Naive thymus-derived CD8-positive, alpha-beta T cell (primary cell): Measurements from ENCODE around the gene RALGPS1. TPM values are rescaled to one million over a fixed set of nuclear protein-coding genes. Genes with fewer than 3 reads are reported as not detected.

Source experiments
- ATAC-seq, 2 donors: fragments of 150-1000 bp; cut with Tn5 transposase in 1 of 2; sonication (Bioruptor Pico), chemical (Tn5 transposase) in 1 of 2; 1 replicate in 1 of 2; 2 replicates in 1 of 2; pipeline ENCODE4 v1.10.0; 2021; ENCODE audit warnings: mild to moderate bottlenecking in 2 of 2, moderate library complexity in 2 of 2
- POLR2A ChIA-PET: fragments of 350-600 bp; sonication (Branson Sonifier 250); formaldehyde crosslinking; loops from one replicate; lab custom pipeline; 2021; ENCODE audit warnings: antibody characterized with exemption; lab: Charles Lee
- DNase-seq, 10 donors: peaks; one replicate each; pipeline versions ENCODE4 v3.0.0 to v3.0.0-alpha.2; 2020 to 2022
- H3K27ac Mint-ChIP-seq, 10 donors: one replicate each; pipeline ENCODE4 v1.8.0; 2020 to 2022; ENCODE audit warnings: mild to moderate bottlenecking in 10 of 10, mixed read lengths in 10 of 10, moderate library complexity in 4 of 10, inconsistent platforms in 1 of 10
- H3K27me3 Mint-ChIP-seq, 5 donors: one replicate each; pipeline ENCODE4 v1.8.0; 2021 to 2022; ENCODE audit warnings: mixed read lengths in 5 of 5
- H3K36me3 Mint-ChIP-seq, 3 donors: one replicate each; pipeline ENCODE4 v1.8.0; 2020 to 2022; ENCODE audit warnings: mixed read lengths in 3 of 3, mild to moderate bottlenecking in 2 of 3, inconsistent platforms in 1 of 3
- H3K4me1 Mint-ChIP-seq, 4 donors: one replicate each; pipeline ENCODE4 v1.8.0; 2021 to 2022; ENCODE audit warnings: mixed read lengths in 4 of 4
- H3K4me3 Mint-ChIP-seq, 10 donors: one replicate each; pipeline ENCODE4 v1.8.0; 2020 to 2022; ENCODE audit warnings: mild to moderate bottlenecking in 10 of 10, mixed read lengths in 10 of 10, moderate library complexity in 6 of 10, inconsistent platforms in 1 of 10
- H3K9me3 Mint-ChIP-seq, 9 donors: one replicate each; pipeline ENCODE4 v1.8.0; 2020 to 2022; ENCODE audit warnings: mixed read lengths in 9 of 9, mild to moderate bottlenecking in 3 of 9, inconsistent platforms in 1 of 9, moderate library complexity in 1 of 9
- polyA plus RNA-seq, 3 donors: library from polyadenylated mRNA; unstranded; fragments of 300-500 nt; fragmentation: Illumina TruSeq; gene quantifications; one replicate each; pipeline ENCODE4 v1.2.3, GENCODE V29; 2021
- total RNA-seq, 8 experiments: library from RNA in 2 of 8; stranded (reverse) in 2 of 8; gene quantifications; one replicate each; pipeline ENCODE4 v1.2.3 and lab custom pipeline; 2021 to 2026

RALGPS1 gene
- total and polyA plus RNA-seq, 5 experiments from 2014 or later = 0.83 to 6.4 (median 1.8) TPM

GRCh38 chr9:127092041-127092608 is 177.5 kb downstream of the RALGPS1 start:
- POLR2A ChIA-PET = no interaction called here
- peaks cover 0 to 2% (median 0%) of the 10 kb centered on the region in 4 donors for H3K4me1 Mint-ChIP-seq
- no peak overlapping the region for H3K4me3 Mint-ChIP-seq
- ATAC-seq (no peak), DNase-seq (no peak)
- H3K9me3 Mint-ChIP-seq = no peaks in the 10 kb centered on the region
- H3K36me3 Mint-ChIP-seq = peaks cover 0 to 11% (median 6%) of the 10 kb centered on the region in 3 donors
- H3K27ac Mint-ChIP-seq = peak overlapping the region in 1 of 10 donors; percentile 32
- H3K27me3 Mint-ChIP-seq = peaks cover 0 to 18% (median 5%) of the 10 kb centered on the region in 5 donors

- no peak for ATAC-seq
- Mint-ChIP-seq H3K27ac (peak overlapping the region in 1 of 10 donors; percentile 74), H3K36me3 (peaks cover 0 to 10% (median 5%) of the 10 kb centered on the region in 3 donors), H3K4me3 (no peak overlapping the region), H3K27me3 (peaks cover 0 to 5% (median 3%) of the 10 kb centered on the region in 5 donors), H3K9me3 (no peaks in the 10 kb centered on the region), H3K4me1 (peaks cover 0 to 2% (median 0%) of the 10 kb centered on the region in 4 donors)
- no peak for DNase-seq
- POLR2A ChIA-PET = no interaction called here
Measured at GRCh38 chr9:127093319-127094020, 178.9 kb downstream of the RALGPS1 start.

- H3K27ac Mint-ChIP-seq = no peak overlapping the region
- no peak for DNase-seq
- peaks cover 0 to 2% (median 0%) of the 10 kb centered on the region in 4 donors for H3K4me1 Mint-ChIP-seq
- peaks cover 0 to 8% (median 3%) of the 10 kb centered on the region in 3 donors for H3K36me3 Mint-ChIP-seq
- H3K9me3 Mint-ChIP-seq = no peaks in the 10 kb centered on the region
- no peak for ATAC-seq
- no peak overlapping the region for H3K4me3 Mint-ChIP-seq
- peaks cover 0 to 3% (median 0%) of the 10 kb centered on the region in 5 donors for H3K27me3 Mint-ChIP-seq
- POLR2A ChIA-PET = no interaction called here
Measured at GRCh38 chr9:127095411-127095810, 180.8 kb downstream of the RALGPS1 start.

- ATAC-seq (no peak), DNase-seq (no peak)
- Mint-ChIP-seq H3K4me3 (no peak overlapping the region), H3K36me3 (peaks cover 0 to 4% (median 3%) of the 10 kb centered on the region in 3 donors), H3K9me3 (no peaks in the 10 kb centered on the region), H3K27ac (no peak overlapping the region), H3K27me3 (no peaks in the 10 kb centered on the region), H3K4me1 (peaks cover 0 to 2% (median 0%) of the 10 kb centered on the region in 4 donors)
- POLR2A ChIA-PET = no interaction called here
Measured at GRCh38 chr9:127096208-127096607, 181.6 kb downstream of the RALGPS1 start.

- H3K9me3 Mint-ChIP-seq = no peaks in the 10 kb centered on the region
- no peak overlapping the region for H3K4me3 Mint-ChIP-seq
- ATAC-seq = no peak
- DNase-seq = no peak
- H3K27ac Mint-ChIP-seq = no peak overlapping the region
- H3K36me3 Mint-ChIP-seq = no peaks in the 10 kb centered on the region
- no peaks in the 10 kb centered on the region for H3K27me3 Mint-ChIP-seq
- POLR2A ChIA-PET = no interaction called here
- H3K4me1 Mint-ChIP-seq = peaks cover 0 to 2% (median 0%) of the 10 kb centered on the region in 4 donors
Measured at GRCh38 chr9:127097683-127098082, 183.1 kb downstream of the RALGPS1 start.

GRCh38 chr9:127098916-127099553 is 184.5 kb downstream of the RALGPS1 start:
- DNase-seq (no peak), ATAC-seq (no peak)
- POLR2A ChIA-PET = no interaction called here
- no peaks in the 10 kb centered on the region for H3K9me3 Mint-ChIP-seq
- H3K36me3 Mint-ChIP-seq = no peaks in the 10 kb centered on the region
- peaks cover 0 to 2% (median 0%) of the 10 kb centered on the region in 4 donors for H3K4me1 Mint-ChIP-seq
- no peaks in the 10 kb centered on the region for H3K27me3 Mint-ChIP-seq
- H3K27ac Mint-ChIP-seq = peak overlapping the region in 1 of 10 donors; percentile 73
- H3K4me3 Mint-ChIP-seq = no peak overlapping the region

GRCh38 chr9:127099664-127100063 is 185.1 kb downstream of the RALGPS1 start:
- H3K27ac Mint-ChIP-seq = no peak overlapping the region
- peaks cover 0 to 3% (median 0%) of the 10 kb centered on the region in 4 donors for H3K4me1 Mint-ChIP-seq
- no peaks in the 10 kb centered on the region for H3K9me3 Mint-ChIP-seq
- H3K27me3 Mint-ChIP-seq = no peaks in the 10 kb centered on the region
- no peak for DNase-seq
- no peaks in the 10 kb centered on the region for H3K36me3 Mint-ChIP-seq
- POLR2A ChIA-PET = no interaction called here
- no peak overlapping the region for H3K4me3 Mint-ChIP-seq
- no peak for ATAC-seq

- POLR2A ChIA-PET = no interaction called here
- Mint-ChIP-seq H3K27ac (peak overlapping the region in 1 of 10 donors; percentile 22), H3K4me1 (peaks cover 0 to 1% (median 0%) of the 10 kb centered on the region in 4 donors), H3K36me3 (no peaks in the 10 kb centered on the region), H3K27me3 (no peaks in the 10 kb centered on the region), H3K4me3 (no peak overlapping the region), H3K9me3 (no peaks in the 10 kb centered on the region)
- DNase-seq (no peak), ATAC-seq (no peak)
Measured at GRCh38 chr9:127102176-127102575, 187.6 kb downstream of the RALGPS1 start.

GRCh38 chr9:127102788-127103187 is 188.2 kb downstream of the RALGPS1 start:
- DNase-seq = no peak
- POLR2A ChIA-PET = no interaction called here

GRCh38 chr9:127104581-127105311 is 190.2 kb downstream of the RALGPS1 start:
- POLR2A ChIA-PET = no interaction called here
- ATAC-seq (no peak), DNase-seq (peak in 1 of 10 donors; percentile 34)
- Mint-ChIP-seq H3K36me3 (no peaks in the 10 kb centered on the region), H3K4me3 (no peak overlapping the region), H3K4me1 (peaks cover 0 to 1% (median 0%) of the 10 kb centered on the region in 4 donors), H3K27ac (no peak overlapping the region), H3K9me3 (no peaks in the 10 kb centered on the region), H3K27me3 (no peaks in the 10 kb centered on the region)

More at GRCh38 chr9:127102788-127103187, 188.2 kb downstream of the RALGPS1 start:
- Mint-ChIP-seq H3K4me1 (peaks cover 0 to 1% (median 0%) of the 10 kb centered on the region in 4 donors), H3K27me3 (no peaks in the 10 kb centered on the region), H3K4me3 (no peak overlapping the region), H3K36me3 (no peaks in the 10 kb centered on the region), H3K27ac (peak overlapping the region in 1 of 10 donors; percentile 33), H3K9me3 (no peaks in the 10 kb centered on the region)
- ATAC-seq = no peak

GRCh38 chr9:127105805-127106465 is 191.4 kb downstream of the RALGPS1 start:
- ATAC-seq = no peak
- Mint-ChIP-seq H3K9me3 (no peaks in the 10 kb centered on the region), H3K36me3 (peaks cover 0 to 3% (median 0%) of the 10 kb centered on the region in 3 donors), H3K27me3 (peaks cover 0 to 11% (median 0%) of the 10 kb centered on the region in 5 donors), H3K27ac (no peak overlapping the region), H3K4me3 (no peak overlapping the region), H3K4me1 (peaks cover 0 to 6% (median 0%) of the 10 kb centered on the region in 4 donors)
- no peak for DNase-seq
- POLR2A ChIA-PET = no interaction called here

GRCh38 chr9:127106466-127106855 is 191.9 kb downstream of the RALGPS1 start:
- Mint-ChIP-seq H3K9me3 (no peaks in the 10 kb centered on the region), H3K4me3 (no peak overlapping the region), H3K27ac (no peak overlapping the region), H3K27me3 (peaks cover 0 to 16% (median 0%) of the 10 kb centered on the region in 5 donors), H3K4me1 (peaks cover 0 to 7% (median 0%) of the 10 kb centered on the region in 4 donors), H3K36me3 (peaks cover 0 to 3% (median 0%) of the 10 kb centered on the region in 3 donors)
- ATAC-seq (no peak), DNase-seq (peak in 1 of 10 donors; percentile 28)
- POLR2A ChIA-PET = no interaction called here
